Amygdala (tissue), 56 donors: Measurements from ENCODE around the gene DAP.

Experiments used
- DNase-seq, 56 donors: peaks; one replicate each; lab custom pipeline; 2025; lab: John Stamatoyannopoulos, UW

DAP gene

DNA sequence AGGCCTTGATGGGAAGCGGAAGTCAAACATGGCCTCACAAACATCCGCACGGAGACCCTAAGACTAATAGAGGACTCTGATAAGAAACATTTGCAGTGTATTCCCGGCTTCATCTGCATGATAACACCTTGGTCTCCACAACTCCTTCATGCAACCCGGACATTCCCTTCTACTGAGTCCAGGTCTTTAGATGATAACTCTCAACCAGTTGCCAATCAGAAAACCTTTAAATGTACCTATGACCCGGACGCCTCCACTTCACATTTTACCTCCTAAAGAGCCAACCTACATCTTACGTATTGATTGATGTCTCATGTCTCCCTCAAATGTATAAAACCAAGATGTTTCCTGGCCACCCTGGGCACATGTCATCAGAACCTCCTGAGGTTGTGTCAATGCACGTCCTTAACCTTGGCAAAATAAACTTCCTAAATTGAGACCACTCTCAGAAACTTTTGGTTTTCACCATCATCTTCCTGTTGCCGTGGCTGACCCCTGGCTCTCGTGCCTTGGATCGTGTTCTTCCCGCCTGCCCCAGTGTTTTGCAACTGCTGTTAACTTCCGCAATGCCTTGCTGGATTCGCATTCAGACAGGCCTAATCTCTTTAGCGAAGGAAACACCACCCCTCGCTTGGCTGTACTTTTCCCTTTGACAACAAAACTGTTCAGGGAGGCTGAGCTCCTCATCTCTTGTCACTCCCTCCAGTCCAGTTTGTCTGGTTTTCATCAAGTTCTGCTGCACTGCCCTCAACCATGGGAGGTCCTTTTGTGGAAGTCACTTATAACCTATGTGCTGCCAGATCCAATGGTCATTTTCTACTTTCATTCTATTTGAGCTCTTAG is 1.1 kb upstream of the DAP start:
- peak in 7 of 56 donors; percentile 7 to 32 (median 16) for DNase-seq

DNA sequence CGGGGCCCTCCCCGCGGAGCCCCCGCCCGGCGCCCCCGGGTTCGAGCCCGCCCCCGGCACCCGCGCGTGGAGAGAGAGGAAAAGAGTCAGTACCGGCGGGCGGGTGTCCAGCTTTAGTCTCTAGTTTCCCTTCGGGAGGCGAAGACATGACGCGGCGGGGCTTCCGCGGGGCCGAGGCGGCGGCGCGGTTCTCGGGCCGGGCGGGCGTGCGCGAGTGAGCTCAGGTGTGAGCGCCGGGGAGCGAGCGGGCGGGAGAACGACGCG is 181 bp downstream of the DAP start:
- peak in 3 of 56 donors; percentile 45 to 82 (median 59) for DNase-seq

- DNase-seq, result peak in 27 of 56 donors; percentile 5 to 61 (median 33)
Measured at GRCh38 chr5:10760096-10760920, 726 bp downstream of the DAP start.

GRCh38 chr5:10759111-10759510 is 1.9 kb downstream of the DAP start:
- DNase-seq, result no peak

- DNase-seq, result no peak
Measured at GRCh38 chr5:10757922-10758555, 3.0 kb downstream of the DAP start.

- no peak for DNase-seq
Measured at GRCh38 chr5:10757043-10757442, 4.0 kb downstream of the DAP start.

GRCh38 chr5:10756549-10756948 is 4.5 kb downstream of the DAP start:
- peak in 1 of 56 donors; percentile 10 for DNase-seq

DNA sequence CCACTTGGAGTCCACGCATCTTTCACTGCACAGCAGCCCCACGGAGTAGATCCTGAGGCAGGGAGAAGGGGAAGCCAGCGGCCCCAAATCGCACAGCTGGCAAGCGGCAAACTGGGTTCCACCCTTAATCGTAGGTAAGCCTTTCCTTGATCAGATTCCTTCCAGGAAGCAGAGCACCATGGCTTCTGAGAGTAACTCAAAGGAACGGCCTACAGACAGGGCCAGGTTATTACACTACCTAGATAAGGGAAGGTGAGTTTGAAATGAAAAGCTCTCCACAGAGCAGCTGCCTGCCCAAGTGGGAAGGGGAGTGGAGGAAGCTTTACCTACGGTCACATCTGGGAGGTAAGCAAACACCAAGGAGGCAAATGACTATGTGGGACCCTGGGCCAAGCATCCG is 7.9 kb downstream of the DAP start:
- no peak for DNase-seq

- DNase-seq, result no peak
Measured at GRCh38 chr5:10752451-10752850, 8.6 kb downstream of the DAP start.

- no peak for DNase-seq
Measured at GRCh38 chr5:10750909-10751308, 10.1 kb downstream of the DAP start.

- no peak for DNase-seq
Measured at GRCh38 chr5:10747678-10748622, 13.1 kb downstream of the DAP start.

GRCh38 chr5:10746711-10747110 is 14.3 kb downstream of the DAP start:
- DNase-seq, result peak in 2 of 56 donors; percentile 25 to 42

DNA sequence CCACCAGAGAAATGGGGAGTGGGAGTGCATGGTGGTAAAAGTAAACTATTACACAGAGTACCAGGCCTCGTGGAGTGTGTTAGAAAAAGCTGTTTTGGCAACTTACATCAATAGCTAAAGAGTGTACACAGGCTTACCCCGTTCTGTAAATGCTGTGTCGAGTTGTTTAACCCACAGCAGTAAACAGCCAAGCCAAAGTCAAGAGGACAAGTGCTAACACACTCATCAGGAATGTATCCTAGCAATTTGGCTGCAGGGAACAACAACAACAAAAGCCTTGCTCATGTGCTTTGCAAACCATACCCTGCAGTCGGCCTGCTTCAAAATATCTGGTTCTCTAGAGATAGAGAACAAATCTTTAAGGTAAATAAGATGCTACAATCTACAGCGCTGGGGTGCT is 15.9 kb downstream of the DAP start:
- DNase-seq, result no peak

- DNase-seq, result no peak
Measured at GRCh38 chr5:10744681-10745080, 16.4 kb downstream of the DAP start.

DNA sequence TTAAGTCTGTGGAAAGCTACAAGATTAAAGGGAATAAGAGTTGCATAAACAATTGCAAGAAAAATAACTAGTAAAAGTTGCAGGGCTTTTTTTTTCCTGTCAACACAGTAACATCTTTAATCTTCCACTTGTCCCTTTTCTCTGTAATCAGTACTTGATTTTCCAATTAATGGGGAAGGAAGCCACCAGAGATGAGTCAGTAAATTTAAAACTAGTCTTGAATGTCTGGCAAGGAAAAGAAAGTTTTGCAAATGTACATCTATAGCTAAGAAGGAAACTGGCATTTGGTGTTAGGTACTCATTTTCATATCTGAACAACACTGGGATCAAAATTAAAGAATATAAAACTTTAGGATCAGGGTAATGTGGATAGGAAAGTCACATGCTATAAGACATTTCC is 17.1 kb downstream of the DAP start:
- no peak for DNase-seq

- DNase-seq, result no peak
Measured at GRCh38 chr5:10743526-10743925, 17.5 kb downstream of the DAP start.

GRCh38 chr5:10741661-10742060 is 19.4 kb downstream of the DAP start:
- no peak for DNase-seq

DNA sequence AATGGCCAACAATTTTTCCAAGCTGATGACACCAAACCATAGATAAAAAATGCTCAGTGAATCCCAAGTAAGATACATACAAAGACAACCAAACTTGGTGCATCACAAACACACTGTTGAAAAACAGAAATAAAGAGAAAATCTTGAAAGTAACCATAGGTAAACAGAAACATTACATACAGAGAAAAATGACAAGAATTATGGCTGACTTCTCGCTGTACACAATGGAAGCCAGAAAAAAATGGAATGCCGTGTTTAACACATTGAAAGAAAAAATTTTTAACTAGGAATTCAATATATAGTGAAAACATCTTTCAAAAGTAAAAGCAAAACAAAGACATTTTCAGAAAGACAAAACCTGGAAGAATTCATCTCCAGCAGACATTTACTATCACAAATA is 20.6 kb downstream of the DAP start:
- no peak for DNase-seq

DNA sequence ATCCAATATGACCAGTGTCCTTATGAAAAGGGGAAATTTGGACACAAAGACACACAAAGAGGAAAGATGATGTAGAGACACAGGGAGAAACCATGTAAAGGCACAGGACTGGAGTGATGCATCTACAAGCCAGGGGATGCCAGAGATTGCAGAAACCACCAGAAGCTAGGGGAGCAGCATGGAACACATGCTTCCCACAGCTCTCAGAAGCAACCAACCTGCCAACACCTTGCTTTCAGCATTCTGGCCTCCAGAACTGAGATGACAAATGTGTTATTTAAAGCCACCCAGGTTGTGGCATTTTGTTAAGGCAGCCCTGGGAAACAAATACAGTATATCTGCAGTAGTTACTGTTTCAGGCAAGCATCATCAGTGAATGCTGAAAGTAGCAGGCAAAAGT is 23.2 kb downstream of the DAP start:
- DNase-seq, result no peak

GRCh38 chr5:10736808-10737207 is 24.2 kb downstream of the DAP start:
- DNase-seq, result no peak
